H9 (cell line): Measurements from ENCODE around the gene SLC25A42. TPM values are rescaled to one million over a fixed set of nuclear protein-coding genes. Genes with fewer than 3 reads are reported as not detected.

ENCODE experiments used
- DNase-seq: peaks from one replicate; pipeline ENCODE4 v3.0.0-alpha.2; 2017
- H2AFZ ChIP-seq: one replicate; pipeline ENCODE4 v1.6.1; 2013; ENCODE audit warnings: mild to moderate bottlenecking, low read length, control low read depth, moderate library complexity
- H2AK5ac ChIP-seq: 2 replicates; pipeline ENCODE4 v1.6.1; 2013; ENCODE audit warnings: low read length, control low read depth, mixed read lengths; ENCODE audit not compliant: insufficient read length
- H2BK120ac ChIP-seq: one replicate; pipeline ENCODE4 v1.6.1; 2013; ENCODE audit warnings: low read depth, mild to moderate bottlenecking, low read length, control low read depth, inconsistent platforms; ENCODE audit not compliant: poor library complexity, severe bottlenecking
- H2BK12ac ChIP-seq: 2 replicates; pipeline ENCODE4 v1.6.1; 2013; ENCODE audit warnings: low read length, control low read depth, mixed read lengths, low read depth; ENCODE audit not compliant: insufficient read length
- H2BK15ac ChIP-seq: 2 replicates; pipeline ENCODE4 v1.6.1; 2013; ENCODE audit warnings: low read depth, low read length, control low read depth
- H2BK20ac ChIP-seq: one replicate; pipeline ENCODE4 v1.6.1; 2013; ENCODE audit warnings: low read depth, mild to moderate bottlenecking, low read length, control low read depth, inconsistent platforms; ENCODE audit not compliant: poor library complexity, severe bottlenecking
- H2BK5ac ChIP-seq: 2 replicates; pipeline ENCODE4 v1.6.1; 2013; ENCODE audit warnings: low read length, control low read depth, mixed read lengths; ENCODE audit not compliant: insufficient read length
- H3K14ac ChIP-seq: 2 replicates; pipeline ENCODE4 v1.6.1; 2013; ENCODE audit warnings: low read length, control low read depth; ENCODE audit not compliant: insufficient read depth
- H3K18ac ChIP-seq: 2 replicates; pipeline ENCODE4 v1.6.1; 2013; ENCODE audit warnings: low read depth, mild to moderate bottlenecking, mixed read lengths, low read length, control low read depth; ENCODE audit not compliant: insufficient read length
- H3K23ac ChIP-seq: 2 replicates; pipeline ENCODE4 v1.6.1; 2013; ENCODE audit warnings: low read length, control low read depth, mixed read lengths, low read depth; ENCODE audit not compliant: insufficient read length
- H3K23me2 ChIP-seq: 2 replicates; pipeline ENCODE4 v1.6.1; 2013; ENCODE audit warnings: low read depth, mild to moderate bottlenecking, mixed read lengths, low read length, control low read depth; ENCODE audit not compliant: insufficient read length, poor library complexity, severe bottlenecking
- H3K27ac ChIP-seq: 2 replicates; pipeline ENCODE4 v1.5.1; 2013; ENCODE audit warnings: low read length, control low read depth, mixed read lengths, low read depth; ENCODE audit not compliant: insufficient read length
- H3K27me3 ChIP-seq: 2 replicates; pipeline ENCODE4 v1.6.1; 2013; ENCODE audit warnings: low read length, control low read depth, inconsistent platforms; ENCODE audit not compliant: insufficient read depth
- H3K4ac ChIP-seq: 2 replicates; pipeline ENCODE4 v1.6.1; 2013; ENCODE audit warnings: low read depth, mild to moderate bottlenecking, control low read depth, inconsistent platforms, low read length, moderate library complexity
- H3K4me1 ChIP-seq: 2 replicates; pipeline ENCODE4 v1.6.1; 2013; ENCODE audit warnings: low read length, control low read depth, inconsistent platforms; ENCODE audit not compliant: insufficient read depth
- H3K4me2 ChIP-seq: 2 replicates; pipeline ENCODE4 v1.6.1; 2013; ENCODE audit warnings: low read length, control low read depth, mixed read lengths; ENCODE audit not compliant: insufficient read length, insufficient read depth
- H3K56ac ChIP-seq: 2 replicates; pipeline ENCODE4 v1.6.1; 2013; ENCODE audit warnings: low read depth, mild to moderate bottlenecking, mixed read lengths, low read length, control low read depth; ENCODE audit not compliant: insufficient read length
- H3K79me1 ChIP-seq: 2 replicates; pipeline ENCODE4 v1.6.1; 2013; ENCODE audit warnings: low read depth, mild to moderate bottlenecking, moderate library complexity, low read length, control low read depth, inconsistent platforms; ENCODE audit not compliant: insufficient read depth, poor library complexity, severe bottlenecking
- H3K79me2 ChIP-seq: 2 replicates; pipeline ENCODE4 v1.6.1; 2013; ENCODE audit warnings: low read length, control low read depth, inconsistent platforms; ENCODE audit not compliant: insufficient read depth
- H3K9ac ChIP-seq: 2 replicates; pipeline ENCODE4 v1.6.1; 2013; ENCODE audit warnings: low read length, control low read depth, mixed read lengths; ENCODE audit not compliant: insufficient read length; ENCODE audit errors: extremely low read depth
- H3K9me3 ChIP-seq: one replicate; pipeline ENCODE4 v1.6.1; 2013; ENCODE audit warnings: low read depth, low read length, inconsistent platforms; ENCODE audit not compliant: control insufficient read depth
- H3T11ph ChIP-seq: one replicate; pipeline ENCODE4 v1.6.1; 2013; ENCODE audit warnings: mild to moderate bottlenecking, low read length, control low read depth, inconsistent platforms
- H4K20me1 ChIP-seq: one replicate; pipeline ENCODE4 v1.6.1; 2013; ENCODE audit not compliant: control insufficient read depth, insufficient read length, insufficient read depth
- H4K5ac ChIP-seq: 2 replicates; pipeline ENCODE4 v1.6.1; 2013; ENCODE audit warnings: low read depth, mild to moderate bottlenecking, mixed read lengths, low read length, control low read depth; ENCODE audit not compliant: insufficient read length
- H4K8ac ChIP-seq: replicated peaks from 2 replicates; pipeline ENCODE4 v1.6.1; 2013; ENCODE audit warnings: low read length, control low read depth, mixed read lengths, low read depth; ENCODE audit not compliant: insufficient read length
- H4K91ac ChIP-seq: 2 replicates; pipeline ENCODE4 v1.6.1; 2013; ENCODE audit warnings: low read depth, mild to moderate bottlenecking, moderate library complexity, mixed read lengths, low read length, control low read depth; ENCODE audit not compliant: insufficient read length
- H3K27ac Mint-ChIP-seq, 3 experiments: 2 replicates in 2 of 3; 3 replicates in 1 of 3; pipeline ENCODE4 v1.8.0; 2020 to 2021; ENCODE audit warnings: mixed read lengths in 3 of 3, mild to moderate bottlenecking in 1 of 3, moderate library complexity in 1 of 3
- H3K27me3 Mint-ChIP-seq: 2 replicates; pipeline ENCODE4 v1.8.0; 2021; ENCODE audit warnings: low read depth, mild to moderate bottlenecking, moderate library complexity, mixed read lengths
- H3K36me3 Mint-ChIP-seq, 3 experiments: 2 replicates in 2 of 3; 3 replicates in 1 of 3; pipeline ENCODE4 v1.8.0; 2020 to 2021; ENCODE audit warnings: low read depth in 3 of 3, mixed read lengths in 3 of 3; ENCODE audit not compliant: insufficient read depth in 1 of 3
- H3K4me1 Mint-ChIP-seq, 2 experiments: 2 replicates each; pipeline ENCODE4 v1.8.0; 2020; ENCODE audit warnings: mixed read lengths in 2 of 2
- H3K4me3 Mint-ChIP-seq, 2 experiments: 2 replicates in 1 of 2; 3 replicates in 1 of 2; pipeline ENCODE4 v1.8.0; 2020 to 2021; ENCODE audit warnings: mild to moderate bottlenecking in 2 of 2, mixed read lengths in 2 of 2, moderate library complexity in 1 of 2
- H3K9me3 Mint-ChIP-seq, 2 experiments: 2 replicates in 1 of 2; 3 replicates in 1 of 2; pipeline ENCODE4 v1.8.0; 2020; ENCODE audit warnings: mild to moderate bottlenecking in 2 of 2, mixed read lengths in 2 of 2, moderate library complexity in 1 of 2
- CTCF ChIP-seq: fragments of 200-600 bp; sonication (generic); conservative IDR thresholded peaks from 3 replicates; pipeline ENCODE4 v1.8.0; 2021; ENCODE audit warnings: antibody characterized with exemption, mild to moderate bottlenecking
- WGBS: extraction: QIAGEN DNeasy Blood & Tissue Kit; methylation state at CpG from one replicate; pipeline ENCODE4 v1.1.7; 2013; ENCODE audit warnings: missing lambda C conversion rate, low lambda C conversion rate, mixed read lengths; ENCODE audit not compliant: insufficient read length; ENCODE audit errors: extremely low coverage; 5-methylcytosine and 5-hydroxymethylcytosine counted together
- total RNA-seq: library from RNA; stranded (reverse); gene quantifications from 2 replicates; pipeline ENCODE4 v1.2.1, GENCODE V29; 2021

SLC25A42 gene
- total RNA-seq, 1 experiment from 2014 or later, result 3.6 TPM

- no peak overlapping the region for H2BK120ac ChIP-seq
- no peak overlapping the region for H2BK5ac ChIP-seq
- H3K9me3 Mint-ChIP-seq, result no peaks in the 10 kb centered on the region; a peak in 1 of 5 replicates
- no peak overlapping the region for H2BK20ac ChIP-seq
- H3K4ac ChIP-seq, result no peak overlapping the region
- no peak overlapping the region for H2AFZ ChIP-seq
- DNase-seq, result no peak
- WGBS, result no CpG with 5 or more reads among the region's 11 CpGs
- H3T11ph ChIP-seq, result no peak overlapping the region
- no peak overlapping the region for H3K4me2 ChIP-seq
- no peak overlapping the region for H3K56ac ChIP-seq
- H4K8ac ChIP-seq, result no peak overlapping the region
- H2BK12ac ChIP-seq, result no peak overlapping the region
- H3K23me2 ChIP-seq, result no peaks in the 10 kb centered on the region
- H3K27me3 Mint-ChIP-seq, result peaks cover 15% of the 10 kb centered on the region
- no peaks in the 10 kb centered on the region for H4K20me1 ChIP-seq
- H3K9ac ChIP-seq, result no peak overlapping the region
- H3K4me3 Mint-ChIP-seq, result no peak overlapping the region; a peak in 1 of 5 replicates
- H3K27ac Mint-ChIP-seq, result no peak overlapping the region
- no peaks in the 10 kb centered on the region for H3K79me2 ChIP-seq
- H4K91ac ChIP-seq, result no peak overlapping the region
- H2BK15ac ChIP-seq, result no peak overlapping the region
- no peaks in the 10 kb centered on the region for H3K27me3 ChIP-seq
- no peak overlapping the region for H4K5ac ChIP-seq
- no peak for TF ChIP-seq CTCF
- no peak overlapping the region for H3K23ac ChIP-seq
- H2AK5ac ChIP-seq, result no peak overlapping the region
- H3K27ac ChIP-seq, result no peak overlapping the region
- no peaks in the 10 kb centered on the region for H3K79me1 ChIP-seq
- peaks cover 6 to 11% of the 10 kb centered on the region in 2 experiments; a peak in 3 of 4 replicates for H3K4me1 Mint-ChIP-seq
- H3K14ac ChIP-seq, result no peak overlapping the region
- no peak overlapping the region for H3K18ac ChIP-seq
- H3K36me3 Mint-ChIP-seq, result no peaks in the 10 kb centered on the region; a peak in 1 of 7 replicates
- no peaks in the 10 kb centered on the region for H3K9me3 ChIP-seq
- no peaks in the 10 kb centered on the region for H3K4me1 ChIP-seq
These were observed 87.6 kb downstream of the SLC25A42 start for GRCh38 chr19:19151418-19151817.
